ENCODE measurements around the gene PIK3CB. TPM values are rescaled to one million over a fixed set of nuclear protein-coding genes. Genes with fewer than 3 reads are reported as not detected.

Gene PIK3CB
- total RNA-seq, 1 donor from 2014 or later, result 23.7 TPM

DNA sequence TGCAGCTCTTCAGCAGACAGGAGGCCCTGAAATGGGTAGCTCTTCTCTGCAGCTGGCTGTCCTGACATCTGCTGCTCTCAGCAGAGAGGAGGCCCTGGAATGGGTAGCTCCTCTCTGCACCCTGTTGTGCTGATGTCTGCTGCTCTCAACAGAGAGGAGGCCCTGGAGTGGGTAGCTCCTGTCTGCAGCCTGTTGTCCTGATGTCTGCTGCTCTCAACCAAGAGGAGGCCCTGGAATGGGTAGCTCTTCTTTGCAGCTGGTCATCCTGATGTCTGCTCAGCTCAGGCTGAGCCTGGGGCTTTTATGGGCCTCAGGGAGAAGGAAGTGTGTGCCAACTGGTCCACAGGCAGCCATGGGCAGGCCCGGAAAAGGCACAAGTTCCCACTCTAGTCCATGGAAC, 66.6 kb downstream of the PIK3CB start:
- intact Hi-C loops (cut with micrococcal nuclease), result no loop called here

DNA sequence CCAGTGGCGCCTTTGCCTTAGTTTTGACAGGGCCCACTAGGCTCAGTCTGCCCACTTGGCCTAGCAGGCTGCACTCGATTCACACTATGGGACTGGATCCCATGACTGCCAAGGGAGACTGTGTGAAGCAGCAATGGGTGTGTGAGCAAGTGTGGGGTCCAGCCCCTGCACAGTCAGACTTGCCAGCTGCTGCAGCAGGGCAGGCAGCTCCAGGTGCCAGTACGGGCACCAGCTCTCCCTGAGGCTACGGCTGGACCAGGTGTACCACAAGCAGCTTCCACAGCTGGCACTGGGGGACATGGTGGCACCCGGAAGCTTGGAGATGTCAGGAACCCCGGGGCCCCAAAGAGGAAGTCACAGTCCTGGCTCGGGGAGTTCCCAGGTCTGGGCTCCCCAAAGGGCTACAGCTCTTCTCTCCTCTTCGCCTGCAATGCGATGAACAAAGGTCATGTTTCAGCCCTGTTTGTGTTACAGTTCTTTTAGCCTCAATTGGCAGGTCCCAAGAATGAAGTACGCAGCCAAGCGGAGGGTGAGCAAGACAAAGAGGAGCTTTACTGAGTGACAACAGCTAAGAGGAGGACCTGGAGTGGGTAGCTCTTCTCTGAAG, 67.1 kb downstream of the PIK3CB start:
- intact Hi-C loops (cut with micrococcal nuclease), result no loop called here

DNA sequence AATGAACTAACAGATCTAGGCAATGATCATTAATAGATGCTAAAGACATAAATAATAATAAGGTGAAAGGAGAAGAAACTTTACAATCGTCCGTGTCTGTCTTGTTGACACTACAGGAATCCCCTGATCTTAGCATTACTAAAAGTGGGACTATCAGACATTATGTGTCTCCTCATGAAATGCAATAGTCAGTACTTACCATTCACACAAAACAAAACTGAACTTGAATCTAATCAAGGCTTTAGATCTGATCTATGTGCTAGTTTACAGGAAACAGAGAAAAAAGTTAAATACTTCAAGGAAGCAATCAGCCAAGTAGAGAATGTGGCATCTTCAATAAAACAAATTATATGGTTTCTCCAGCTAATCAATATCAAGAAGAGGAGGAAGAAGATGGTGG, 73.7 kb downstream of the PIK3CB start:
- intact Hi-C loops (cut with micrococcal nuclease), result no loop called here

DNA sequence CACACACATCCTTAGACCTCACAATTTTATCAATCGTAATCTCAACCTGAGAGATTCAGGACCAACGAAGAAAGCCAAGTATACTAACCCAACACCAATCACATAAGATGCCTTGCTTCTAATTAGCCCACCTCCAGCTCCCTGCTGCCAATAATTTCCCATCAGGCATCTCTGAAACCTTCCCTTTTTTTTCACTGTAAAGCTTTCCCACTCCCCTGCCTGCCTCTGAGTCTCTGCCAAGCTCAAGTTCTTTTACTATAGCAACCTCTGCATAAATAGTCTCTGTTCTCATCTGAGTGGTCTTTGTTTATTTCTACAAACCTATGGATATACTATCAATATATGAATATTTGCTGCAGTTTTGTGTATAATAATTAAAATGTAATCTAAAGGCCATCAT, 86.5 kb downstream of the PIK3CB start:
- intact Hi-C loops (cut with micrococcal nuclease), result no loop called here

DNA sequence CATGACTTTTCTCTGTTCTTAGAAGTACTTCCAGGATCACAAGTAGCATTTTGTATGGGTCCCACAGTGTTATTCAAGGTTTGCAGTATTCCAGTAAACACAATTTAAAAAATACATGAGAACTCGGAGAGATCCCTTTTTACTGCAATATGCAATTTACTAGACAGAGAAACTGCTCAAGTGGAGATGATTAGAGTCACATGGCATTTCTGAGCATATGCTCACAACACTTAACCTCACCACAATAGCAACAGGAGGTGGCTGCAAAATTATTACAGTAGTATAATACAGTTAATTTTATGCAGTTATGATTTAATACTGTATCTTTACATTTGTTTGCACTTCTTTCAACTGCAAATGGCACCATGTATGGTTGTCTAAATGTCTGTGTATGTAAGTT, 87.5 kb downstream of the PIK3CB start:
- intact Hi-C loops (cut with micrococcal nuclease), result no loop called here

DNA sequence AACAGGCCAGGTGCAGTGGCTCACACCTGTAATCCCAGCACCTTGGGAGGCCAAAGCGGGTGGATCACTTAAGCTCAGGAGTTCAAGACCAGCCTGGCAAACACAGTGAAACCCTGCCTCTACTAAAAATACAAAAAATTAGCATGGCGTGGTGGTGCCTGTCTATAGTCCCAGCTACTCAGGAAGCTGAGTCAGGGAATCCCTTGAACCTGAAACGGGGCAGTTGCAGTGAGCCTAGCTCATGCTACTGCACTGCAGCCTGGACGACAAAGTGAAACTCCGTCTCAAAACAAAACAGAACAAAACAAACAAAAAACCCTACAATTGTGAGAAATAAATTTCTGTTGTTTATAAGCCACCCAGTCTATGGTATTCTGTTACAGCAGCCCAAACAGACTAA, 94.7 kb downstream of the PIK3CB start:
- intact Hi-C loops (cut with micrococcal nuclease), result no loop called here

DNA sequence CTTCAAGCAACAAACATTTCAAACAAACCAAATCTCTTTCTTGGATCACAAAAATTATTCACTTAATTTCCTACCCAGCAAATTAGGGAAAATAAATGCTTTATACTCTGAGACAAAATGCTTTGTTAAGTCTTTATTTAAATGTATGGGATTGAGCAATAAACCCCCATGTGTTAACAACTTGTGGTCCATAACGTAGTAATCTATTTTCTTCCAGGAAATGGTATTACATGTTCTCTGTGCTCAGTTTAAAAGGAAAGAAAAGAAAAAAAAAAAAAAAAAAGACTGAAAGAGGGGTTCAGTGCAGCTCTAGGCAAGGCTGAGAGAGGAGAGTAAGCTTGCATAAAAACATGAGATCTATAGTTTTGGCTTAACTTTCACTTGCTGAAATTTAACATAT, 102.3 kb downstream of the PIK3CB start:
- intact Hi-C loops (cut with micrococcal nuclease), result no loop called here

DNA sequence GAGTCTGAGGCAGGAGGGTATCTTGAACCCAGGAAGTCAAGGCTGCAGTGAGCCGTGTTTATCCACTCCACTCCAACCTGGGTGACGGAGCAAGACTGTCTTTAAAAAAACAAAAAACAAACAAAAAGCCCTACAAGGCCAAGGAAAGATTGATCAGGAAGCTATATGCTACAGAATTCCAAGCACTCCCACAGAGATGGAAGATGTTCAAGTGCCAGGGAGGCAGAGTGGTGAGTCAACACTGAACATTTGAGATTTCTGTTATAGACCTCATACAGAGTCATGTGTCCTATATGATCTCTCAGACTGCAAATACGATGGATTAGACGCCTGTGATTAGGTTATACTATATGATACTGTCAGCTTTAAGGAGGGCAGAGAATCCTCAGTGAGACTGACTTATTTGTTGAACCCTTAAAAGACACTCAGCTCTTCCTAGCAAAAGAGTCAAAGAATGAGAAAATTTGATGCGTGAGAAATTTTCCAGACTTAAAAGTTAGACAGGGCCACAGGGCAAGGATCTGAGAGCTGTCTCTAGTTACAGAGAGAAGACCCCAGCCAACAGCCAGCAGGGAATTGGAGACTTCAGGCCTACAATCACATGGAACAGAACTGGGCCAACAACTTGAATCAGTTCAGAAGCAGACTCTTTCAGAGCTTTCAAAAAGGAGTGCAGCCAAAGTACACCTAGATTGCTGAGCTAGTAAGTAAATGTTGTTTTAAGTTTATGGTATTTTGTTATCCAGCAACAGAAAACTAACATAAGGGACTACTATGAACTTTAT, 107.6 kb downstream of the PIK3CB start:
- intact Hi-C loops (cut with micrococcal nuclease), result loop anchor here (5.0 kb wide), 1 partner anchor 105 kb away; the partner anchor contains the start of gene PIK3CB

DNA sequence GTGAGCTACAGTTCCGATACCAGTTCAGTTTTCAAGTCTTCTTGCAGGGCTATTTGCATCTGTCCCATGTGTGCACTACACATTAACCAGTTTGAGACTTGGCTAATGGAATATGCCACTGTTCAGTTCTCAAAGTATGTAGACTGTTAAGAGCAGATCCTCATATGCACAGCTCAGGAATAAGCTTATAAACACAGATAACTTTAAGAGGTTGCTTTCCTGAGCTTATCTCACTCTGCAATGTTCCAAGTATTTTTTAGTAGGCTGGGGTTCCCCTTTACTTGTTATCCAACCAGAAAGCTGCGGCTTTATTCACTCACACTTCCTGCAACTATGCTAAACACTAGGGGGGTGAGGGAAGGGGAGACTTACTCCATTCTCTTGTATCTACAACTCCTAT, 108.7 kb downstream of the PIK3CB start:
- intact Hi-C loops (cut with micrococcal nuclease), result loop anchor here (5.0 kb wide), 1 partner anchor 106 kb away; the partner anchor contains the start of gene PIK3CB

DNA sequence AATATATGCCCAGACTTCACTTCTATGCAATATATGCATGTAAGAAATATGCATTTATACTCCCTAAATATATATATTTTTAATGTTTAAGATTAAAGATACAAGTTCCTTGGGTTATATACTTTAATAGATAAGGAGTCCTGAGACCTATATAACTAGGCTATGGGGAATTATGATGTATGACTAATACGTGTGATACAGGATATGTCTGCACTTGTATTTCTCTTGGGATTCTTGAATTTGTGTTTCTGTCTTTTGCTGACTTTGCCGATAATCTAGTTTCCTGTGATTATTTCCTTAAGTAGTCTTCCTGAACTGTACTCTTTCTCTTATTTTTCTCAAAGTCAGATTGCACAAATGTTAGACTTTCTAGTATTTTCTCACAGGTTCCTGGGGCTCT, 109.6 kb downstream of the PIK3CB start:
- intact Hi-C loops (cut with micrococcal nuclease), result loop anchor here (2.0 to 5.0 kb wide), 2 partner anchors 56 to 107 kb away; partner anchors contain the start of gene PIK3CB

DNA sequence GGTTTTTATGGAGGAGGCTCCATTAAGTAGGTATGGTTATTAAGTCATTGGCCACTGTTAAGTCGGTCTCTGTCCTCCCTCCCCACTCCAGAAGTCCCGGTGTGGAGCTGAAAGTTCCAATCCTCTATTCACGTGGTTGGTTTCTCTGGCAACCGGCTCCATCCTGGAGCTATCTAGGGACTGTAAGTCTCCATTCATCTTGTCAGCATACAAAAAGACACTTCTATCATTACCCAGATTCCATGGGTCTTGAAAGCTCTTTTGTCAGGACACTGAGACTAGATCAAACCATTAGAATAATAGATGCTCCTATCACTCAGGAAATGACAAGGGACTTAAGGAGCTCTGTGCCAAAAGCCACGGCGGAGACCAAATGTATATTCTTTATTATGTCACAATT, 110.3 kb downstream of the PIK3CB start:
- intact Hi-C loops (cut with micrococcal nuclease), result loop anchor here (2.0 kb wide), 1 partner anchor 56 kb away; no protein-coding TSS in a partner anchor

DNA sequence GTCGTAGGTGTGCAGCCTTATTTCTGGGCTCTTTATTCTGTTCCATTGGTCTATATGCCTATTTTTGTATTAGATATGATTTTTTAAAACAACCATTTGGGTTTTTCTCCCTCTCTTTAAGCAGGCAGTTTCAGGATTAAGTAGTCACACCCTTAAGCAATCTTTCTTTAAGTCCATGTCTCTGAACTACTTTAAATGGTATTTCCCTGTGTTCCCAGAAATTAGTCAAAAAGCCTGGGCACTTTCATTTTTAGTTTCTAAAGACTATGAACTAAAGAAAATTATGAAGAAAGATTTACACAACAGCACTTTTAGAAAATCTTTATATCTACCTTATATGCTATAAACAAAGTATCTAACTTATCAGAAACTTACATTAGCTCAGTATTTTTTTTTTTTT, 115.9 kb downstream of the PIK3CB start:
- intact Hi-C loops (cut with micrococcal nuclease), result no loop called here

DNA sequence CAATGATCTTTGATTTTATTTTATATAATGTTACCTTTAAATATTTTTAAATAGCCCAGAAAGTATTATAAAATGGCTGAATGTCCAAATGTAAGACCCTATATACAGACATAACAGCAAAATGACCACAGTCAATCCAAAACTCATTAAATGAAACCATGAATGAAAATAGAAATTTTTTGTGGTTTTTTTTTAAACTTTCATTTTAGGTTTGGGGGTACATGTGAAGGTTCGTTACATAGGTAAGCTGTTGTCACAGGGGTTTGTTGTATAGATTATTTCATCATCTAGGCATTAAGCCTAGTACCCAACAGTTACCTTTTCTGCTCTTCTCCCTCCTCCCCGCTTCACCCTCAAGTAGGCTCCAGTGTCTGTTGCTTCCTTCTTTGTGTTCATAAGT, 117.4 kb downstream of the PIK3CB start:
- intact Hi-C loops (cut with micrococcal nuclease), result no loop called here

DNA sequence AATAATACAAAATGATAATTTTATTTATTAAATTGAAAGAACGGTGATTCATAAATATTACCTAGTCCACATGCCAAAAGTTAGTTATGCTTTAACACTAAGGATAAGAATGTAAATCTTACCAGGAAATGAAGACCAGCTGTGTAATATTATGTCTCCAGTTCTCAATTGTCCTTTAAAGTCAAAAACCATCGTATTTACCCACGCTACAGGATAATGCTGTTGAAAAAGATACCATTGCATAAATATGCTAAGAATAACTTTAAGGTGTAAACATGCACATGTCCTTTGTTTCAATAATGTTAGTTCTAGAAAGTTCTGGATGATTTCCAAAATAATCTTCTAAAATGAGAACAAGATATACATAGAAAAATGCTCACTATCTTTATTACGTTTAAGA, 122.6 kb downstream of the PIK3CB start:
- intact Hi-C loops (cut with micrococcal nuclease), result no loop called here

DNA sequence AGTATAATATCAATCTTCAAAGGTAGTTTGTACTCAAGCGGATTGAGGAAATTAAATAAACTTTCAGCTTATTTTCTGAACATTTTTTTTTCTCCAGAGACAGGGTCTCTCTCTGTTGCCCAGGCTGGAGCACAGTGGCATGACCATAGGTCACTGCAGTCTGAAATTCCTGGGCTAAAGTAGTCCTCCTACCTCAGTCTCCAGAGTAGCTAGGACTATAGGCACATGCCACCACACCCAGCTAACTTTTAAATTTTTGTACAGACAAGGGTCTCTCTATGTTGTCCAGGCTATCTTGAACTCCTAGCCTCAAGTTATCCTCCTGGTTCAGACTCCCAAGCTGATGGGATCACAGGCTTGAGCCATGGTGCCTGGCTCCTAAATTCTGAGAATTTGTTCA, 129.1 kb downstream of the PIK3CB start:
- intact Hi-C loops (cut with micrococcal nuclease), result no loop called here

DNA sequence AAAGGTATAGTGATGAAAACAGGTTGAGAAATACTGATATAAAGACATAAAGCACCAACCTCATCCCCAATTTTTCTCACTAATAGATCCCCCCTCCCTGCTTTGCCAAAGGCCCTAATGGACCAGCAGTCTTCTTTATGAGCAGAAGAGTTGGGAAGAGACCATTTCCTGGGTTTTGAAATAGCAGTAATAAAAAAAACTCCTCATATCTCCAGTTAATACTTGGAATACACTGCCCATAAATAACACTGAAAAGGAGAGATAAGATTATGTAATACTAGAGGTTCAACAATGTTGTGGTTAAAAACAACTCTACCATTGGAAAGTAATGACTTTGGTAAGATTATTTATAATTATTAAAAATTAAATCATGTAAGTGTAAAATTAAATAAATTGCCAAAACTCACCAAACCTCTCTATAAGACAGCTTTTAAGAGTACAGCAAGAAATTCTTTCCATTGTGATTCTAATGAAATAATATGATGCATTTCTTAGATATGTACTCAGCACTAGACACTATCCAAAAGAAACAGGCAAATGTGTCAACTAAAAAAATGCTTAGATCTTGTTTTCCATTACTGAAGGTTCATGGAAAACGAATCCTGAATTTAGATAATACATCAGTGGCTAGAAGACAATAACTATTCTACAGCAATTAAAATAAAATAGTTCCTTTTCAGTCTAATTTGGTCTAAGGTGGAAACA, 137.9 kb downstream of the PIK3CB start:
- intact Hi-C loops (cut with micrococcal nuclease), result loop anchor here (10.0 kb wide), 3 partner anchors 222 to 648 kb away; partner anchors contain the start of genes ARMC8 and MRPS22

DNA sequence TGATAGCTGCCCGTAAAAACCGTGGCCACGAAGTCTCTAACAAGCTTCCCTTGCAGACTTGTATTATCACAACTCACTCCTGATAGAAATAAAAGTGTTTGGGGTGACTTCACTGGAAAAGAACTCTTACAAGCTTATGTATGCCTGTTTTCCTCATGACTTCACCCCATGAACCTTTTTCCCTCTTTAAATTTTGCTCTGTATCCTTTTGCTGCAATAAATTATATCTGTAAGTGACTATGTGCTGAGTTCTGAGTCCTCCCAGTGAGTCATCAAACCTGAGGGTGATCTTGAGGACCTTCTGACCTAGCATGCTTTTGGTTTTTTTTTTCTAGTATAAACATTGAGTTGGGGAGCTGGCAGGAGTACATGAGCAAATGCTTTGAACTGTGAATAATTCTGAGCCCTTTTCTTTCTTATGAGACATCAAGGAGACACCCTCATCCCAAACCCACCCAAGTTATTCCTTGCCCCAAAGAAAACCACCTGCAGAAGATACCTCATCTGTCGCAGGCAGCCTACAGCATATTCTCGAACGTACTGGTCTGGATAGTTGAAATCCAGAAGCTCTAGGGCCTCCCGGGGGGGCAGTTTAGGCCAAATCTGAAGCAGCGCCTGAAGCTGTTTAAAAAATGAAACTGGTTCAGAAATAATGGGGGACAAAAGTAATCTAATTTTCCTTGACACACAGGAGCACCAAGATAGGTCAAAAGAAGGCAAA, 140.3 kb downstream of the PIK3CB start:
- intact Hi-C loops (cut with micrococcal nuclease), result loop anchor here (10.0 kb wide), 3 partner anchors 220 to 650 kb away; partner anchors contain the start of genes ARMC8 and MRPS22

DNA sequence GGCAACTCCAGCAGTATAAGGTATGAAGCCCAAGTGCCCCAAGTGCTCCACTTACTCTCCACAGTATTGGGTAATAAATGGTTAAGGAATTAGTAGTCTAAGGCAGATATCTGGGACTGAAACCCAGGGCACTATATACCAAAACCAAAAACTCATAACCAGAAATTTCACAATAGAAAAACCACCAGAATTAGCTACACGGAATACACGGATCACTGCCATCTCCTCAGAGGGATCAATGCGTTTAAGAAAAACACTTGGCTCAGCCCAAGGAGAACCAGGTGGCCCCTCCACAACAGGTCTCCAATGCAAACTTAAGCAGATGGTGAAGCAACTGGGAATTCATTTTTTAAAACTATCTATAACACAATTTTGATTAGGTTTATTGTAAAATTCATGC, 142.6 kb downstream of the PIK3CB start:
- intact Hi-C loops (cut with micrococcal nuclease), result loop anchor here (10.0 kb wide), 3 partner anchors 217 to 653 kb away; partner anchors contain the start of genes ARMC8 and MRPS22

DNA sequence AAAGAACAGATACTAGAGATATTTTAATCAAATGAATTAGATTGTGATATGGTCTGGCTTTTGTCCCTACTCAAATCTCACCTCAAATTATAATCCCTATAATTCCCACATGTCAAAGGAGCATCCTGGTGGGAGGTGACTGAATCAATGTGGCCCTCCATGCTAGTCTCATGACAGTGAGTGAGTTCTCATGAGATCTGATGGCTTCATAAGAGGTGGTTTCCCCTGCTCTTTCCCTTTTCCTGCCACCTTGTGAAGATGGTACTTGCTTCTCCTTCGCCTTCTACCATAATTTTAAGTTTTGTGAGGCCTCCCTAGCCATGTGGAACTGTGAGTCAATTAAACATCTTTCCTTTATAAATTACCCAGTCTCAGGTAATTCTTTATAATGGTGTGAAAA, 143.4 kb downstream of the PIK3CB start:
- intact Hi-C loops (cut with micrococcal nuclease), result loop anchor here (10.0 kb wide), 3 partner anchors 217 to 653 kb away; partner anchors contain the start of genes ARMC8 and MRPS22

DNA sequence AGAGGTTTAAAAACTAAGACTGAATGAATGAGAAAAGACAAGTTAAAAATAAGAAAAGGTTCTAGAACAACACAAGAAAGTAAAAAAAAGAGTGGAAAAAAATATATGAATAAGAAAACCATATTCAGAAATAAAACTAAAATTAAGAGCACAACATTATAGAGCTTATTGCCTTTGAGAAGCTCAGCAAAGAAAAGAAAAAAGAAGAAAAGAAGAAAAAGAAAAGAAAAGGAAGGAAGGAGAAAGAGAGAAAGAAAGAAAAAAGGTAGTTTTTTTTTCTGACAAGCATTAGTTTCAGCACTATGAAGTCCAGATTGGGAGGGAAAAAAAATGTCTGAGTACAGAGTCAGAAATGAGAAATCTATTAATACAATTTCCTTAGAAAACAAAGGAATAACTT, 144.7 kb downstream of the PIK3CB start:
- intact Hi-C loops (cut with micrococcal nuclease), result loop anchor here (10.0 kb wide), 3 partner anchors 215 to 655 kb away; partner anchors contain the start of genes ARMC8 and MRPS22

DNA sequence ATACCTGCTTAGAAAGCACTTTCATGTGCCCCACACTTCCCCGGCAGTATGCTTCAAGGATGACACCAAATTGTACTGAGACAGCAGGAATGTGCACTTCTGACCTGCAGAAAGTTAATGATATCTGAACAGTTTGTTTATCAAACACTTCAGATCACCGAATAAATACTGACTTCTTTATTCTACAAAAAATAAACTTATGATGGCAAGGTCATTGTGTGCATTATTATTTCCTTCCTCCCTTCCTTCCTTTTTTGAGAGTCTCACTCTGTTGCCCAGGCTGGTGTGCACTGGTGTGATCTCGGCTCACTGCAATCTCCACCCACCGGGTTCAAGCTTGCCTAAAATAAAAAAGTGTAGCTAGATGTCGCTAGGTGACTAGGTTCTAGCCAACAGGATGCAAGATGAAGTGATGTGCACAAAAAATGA, 145.8 kb downstream of the PIK3CB start:
- intact Hi-C loops (cut with micrococcal nuclease), result loop anchor here (2.0 kb wide), 1 partner anchor 94 kb away; the partner anchor contains the start of gene CEP70

All from T-helper 1 cell treated with Interleukin-12 subunit alpha and Interleukin-12 subunit beta and Interleukin-4 antibody, amounts not matched to agents 30 ng/mL and 1 ng/mL, for 36 hours (primary cell).